HepG2 (cell line): ENCODE measurements around the gene EDC3. TPM values are rescaled to one million over a fixed set of nuclear protein-coding genes. Genes with fewer than 3 reads are reported as not detected.

Experiments used
- ATF1 ChIP-seq: IDR thresholded peaks from 2 replicates; pipeline ENCODE4 v1.6.1; 2016; ENCODE audit warnings: mild to moderate bottlenecking, control low read depth
- FOXA1 ChIP-seq, 2 experiments: fragments of 450-650 bp in 1 of 2; sonication (generic) in 1 of 2; formaldehyde crosslinking in 1 of 2; IDR thresholded peaks; 2 replicates each; pipeline versions ENCODE4 v1.4.0 to v1.6.1; 2016 to 2020; ENCODE audit warnings: missing genetic modification reagents in 1 of 2
- GPN1 ChIP-seq: sonication (generic); formaldehyde crosslinking; IDR thresholded peaks from 2 replicates; pipeline ENCODE4 v1.5.1; 2020; ENCODE audit warnings: missing genetic modification reagents, borderline replicate concordance
- HNF1B ChIP-seq: sonication (generic); formaldehyde crosslinking; IDR thresholded peaks from 2 replicates; pipeline ENCODE4 v1.5.1; 2020; ENCODE audit warnings: mild to moderate bottlenecking, moderate library complexity, missing genetic modification reagents
- HOXA7 ChIP-seq: sonication (generic); formaldehyde crosslinking; IDR thresholded peaks from 2 replicates; pipeline ENCODE4 v1.8.1; 2022; ENCODE audit warnings: mild to moderate bottlenecking, missing genetic modification reagents, moderate library complexity
- MAFK ChIP-seq, 2 experiments: IDR thresholded peaks in 1 of 2; conservative IDR thresholded peaks in 1 of 2; 2 replicates each; pipeline ENCODE4 v1.6.1; 2011; ENCODE audit warnings: improper control_type of control experiment in 2 of 2, low read length in 2 of 2
- NRL ChIP-seq: sonication (generic); formaldehyde crosslinking; IDR thresholded peaks from 2 replicates; pipeline ENCODE4 v1.5.0; 2020; ENCODE audit warnings: missing genetic modification reagents, mild to moderate bottlenecking, moderate library complexity, borderline replicate concordance
- ZIK1 ChIP-seq: sonication (generic); formaldehyde crosslinking; IDR thresholded peaks from 2 replicates; pipeline ENCODE4 v1.5.0; 2020; ENCODE audit warnings: mild to moderate bottlenecking, low read depth, missing genetic modification reagents, borderline replicate concordance
- ZNF224 ChIP-seq: sonication (generic); formaldehyde crosslinking; IDR thresholded peaks from 2 replicates; pipeline ENCODE4 v1.5.0; 2020; ENCODE audit warnings: mild to moderate bottlenecking, missing genetic modification reagents
- polyA plus RNA-seq, 8 experiments: library from polyadenylated mRNA; depleted of rRNA in 3 of 8; stranded (reverse) in 7 of 8; unstranded in 1 of 8; fragments of >200 nt; fragmentation: Illumina TruSeq in 4 of 8; extraction: Trizol in 4 of 8; gene quantifications; 2 replicates each; pipeline versions ENCODE4 v1.2.1 to v1.2.3, GENCODE V29; 2011 to 2016; ENCODE audit warnings: low read depth in 4 of 8, missing spikeins in 1 of 8, mixed read lengths in 1 of 8; ENCODE audit not compliant: insufficient read depth in 1 of 8
- total RNA-seq, 5 experiments: library from RNA; depleted of rRNA; stranded (reverse); fragments of >200 nt; fragmentation: Illumina TruSeq; extraction: Trizol; gene quantifications; 2 replicates each; pipeline ENCODE4 v1.2.3, GENCODE V29; 2016; ENCODE audit warnings: low read depth in 1 of 5
- TF ChIP-seq, protein P1 (sequence below): sonication (generic); formaldehyde crosslinking; IDR thresholded peaks from 2 replicates; pipeline ENCODE4 v1.5.0; 2020; ENCODE audit warnings: mild to moderate bottlenecking, missing genetic modification reagents
- TF ChIP-seq, protein P2 (sequence below), 2 experiments: sonication (generic) in 1 of 2; formaldehyde crosslinking in 1 of 2; IDR thresholded peaks; 2 replicates each; pipeline versions ENCODE4 v1.5.1 to v1.6.1; 2011 to 2020; ENCODE audit warnings: borderline replicate concordance in 1 of 2, low read depth in 1 of 2, low read length in 1 of 2, mild to moderate bottlenecking in 1 of 2, missing genetic modification reagents in 1 of 2, moderate library complexity in 1 of 2

Gene EDC3
- total and polyA plus RNA-seq, 2 of the 13 experiments (the other 11 are each of a cell fraction or from before 2014, with no cell fraction given): 17.4 to 32.0 TPM

GRCh38 chr15:74598126-74598842 is 97.5 kb downstream of the EDC3 start (continued):
- TF ChIP-seq GPN1 (CRISPR knock-in tag): no peak
- TF ChIP-seq, protein P1, sequence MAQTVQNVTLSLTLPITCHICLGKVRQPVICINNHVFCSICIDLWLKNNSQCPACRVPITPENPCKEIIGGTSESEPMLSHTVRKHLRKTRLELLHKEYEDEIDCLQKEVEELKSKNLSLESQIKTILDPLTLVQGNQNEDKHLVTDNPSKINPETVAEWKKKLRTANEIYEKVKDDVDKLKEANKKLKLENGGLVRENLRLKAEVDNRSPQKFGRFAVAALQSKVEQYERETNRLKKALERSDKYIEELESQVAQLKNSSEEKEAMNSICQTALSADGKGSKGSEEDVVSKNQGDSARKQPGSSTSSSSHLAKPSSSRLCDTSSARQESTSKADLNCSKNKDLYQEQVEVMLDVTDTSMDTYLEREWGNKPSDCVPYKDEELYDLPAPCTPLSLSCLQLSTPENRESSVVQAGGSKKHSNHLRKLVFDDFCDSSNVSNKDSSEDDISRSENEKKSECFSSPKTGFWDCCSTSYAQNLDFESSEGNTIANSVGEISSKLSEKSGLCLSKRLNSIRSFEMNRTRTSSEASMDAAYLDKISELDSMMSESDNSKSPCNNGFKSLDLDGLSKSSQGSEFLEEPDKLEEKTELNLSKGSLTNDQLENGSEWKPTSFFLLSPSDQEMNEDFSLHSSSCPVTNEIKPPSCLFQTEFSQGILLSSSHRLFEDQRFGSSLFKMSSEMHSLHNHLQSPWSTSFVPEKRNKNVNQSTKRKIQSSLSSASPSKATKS: no peak
- TF ChIP-seq ATF1 (CRISPR knock-in tag): no peak
- peak; percentile 80 for TF ChIP-seq NRL (CRISPR knock-in tag)
- TF ChIP-seq HOXA7: no peak
- no peak for TF ChIP-seq FOXA1 (IDR thresholded peaks at IDR 0.05)
- no peak for TF ChIP-seq FOXA1 (CRISPR knock-in tag; IDR thresholded peaks at IDR 0.05)
- TF ChIP-seq MAFK (conservative IDR thresholded peaks at IDR 0.05 in 1 of 2, IDR thresholded peaks at IDR 0.05 in 1 of 2; ENCODE audit: low read length in 2 of 2): no peak
- TF ChIP-seq, protein P2, sequence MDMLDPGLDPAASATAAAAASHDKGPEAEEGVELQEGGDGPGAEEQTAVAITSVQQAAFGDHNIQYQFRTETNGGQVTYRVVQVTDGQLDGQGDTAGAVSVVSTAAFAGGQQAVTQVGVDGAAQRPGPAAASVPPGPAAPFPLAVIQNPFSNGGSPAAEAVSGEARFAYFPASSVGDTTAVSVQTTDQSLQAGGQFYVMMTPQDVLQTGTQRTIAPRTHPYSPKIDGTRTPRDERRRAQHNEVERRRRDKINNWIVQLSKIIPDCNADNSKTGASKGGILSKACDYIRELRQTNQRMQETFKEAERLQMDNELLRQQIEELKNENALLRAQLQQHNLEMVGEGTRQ (IDR thresholded peaks at IDR 0.05; ENCODE audit: low read depth, low read length): peak; percentile 95
- TF ChIP-seq, protein P2 (CRISPR knock-in tag; IDR thresholded peaks at IDR 0.05; ENCODE audit: borderline replicate concordance): peak; percentile 99; the same call in 1 of the 2 replicates
- TF ChIP-seq ZIK1 (CRISPR knock-in tag): no peak; the same call in 1 of the 2 replicates
- peak; percentile 89 for TF ChIP-seq HNF1B
- 0 out of 2 replicates have a peak, but pooled peaks have one; percentile 52 for TF ChIP-seq ZNF224 (CRISPR knock-in tag)
